T-helper 22 cell (primary cell): Measurements from ENCODE around the gene HRK.

Source experiments
- DNase-seq: peaks from one replicate; pipeline ENCODE4 v3.0.0-alpha.2; 2020; ENCODE audit warnings: low read depth

HRK gene

GRCh38 chr12:116881325-116881876, at the start of gene HRK:
Gene HRK, minus strand, starts transcription at chr12:116881441. Its CDS starts 134 bp downstream, at chr12:116881307.
- no peak for DNase-seq

DNA sequence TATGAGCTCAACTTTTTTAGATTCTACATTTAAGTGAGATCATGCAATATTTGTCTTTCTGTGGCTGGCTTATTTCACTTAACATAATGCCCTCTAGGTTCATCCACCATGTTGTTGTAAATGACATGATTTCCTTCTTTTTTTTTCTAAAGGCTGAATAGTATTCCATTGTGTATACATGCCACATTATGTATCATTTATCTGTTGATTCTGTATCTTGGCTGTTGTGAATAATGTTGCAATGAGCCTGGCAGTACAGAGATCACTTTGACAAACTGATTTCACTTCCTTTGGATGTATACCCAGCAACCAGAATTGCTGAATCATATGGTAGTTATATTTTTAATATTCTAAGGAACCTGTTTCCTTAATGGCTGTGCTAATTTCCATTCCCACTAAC, 48.6 kb upstream of the HRK start:
- DNase-seq = no peak

GRCh38 chr12:116928504-116928903, 47.3 kb upstream of the HRK start:
- no peak for DNase-seq

DNA sequence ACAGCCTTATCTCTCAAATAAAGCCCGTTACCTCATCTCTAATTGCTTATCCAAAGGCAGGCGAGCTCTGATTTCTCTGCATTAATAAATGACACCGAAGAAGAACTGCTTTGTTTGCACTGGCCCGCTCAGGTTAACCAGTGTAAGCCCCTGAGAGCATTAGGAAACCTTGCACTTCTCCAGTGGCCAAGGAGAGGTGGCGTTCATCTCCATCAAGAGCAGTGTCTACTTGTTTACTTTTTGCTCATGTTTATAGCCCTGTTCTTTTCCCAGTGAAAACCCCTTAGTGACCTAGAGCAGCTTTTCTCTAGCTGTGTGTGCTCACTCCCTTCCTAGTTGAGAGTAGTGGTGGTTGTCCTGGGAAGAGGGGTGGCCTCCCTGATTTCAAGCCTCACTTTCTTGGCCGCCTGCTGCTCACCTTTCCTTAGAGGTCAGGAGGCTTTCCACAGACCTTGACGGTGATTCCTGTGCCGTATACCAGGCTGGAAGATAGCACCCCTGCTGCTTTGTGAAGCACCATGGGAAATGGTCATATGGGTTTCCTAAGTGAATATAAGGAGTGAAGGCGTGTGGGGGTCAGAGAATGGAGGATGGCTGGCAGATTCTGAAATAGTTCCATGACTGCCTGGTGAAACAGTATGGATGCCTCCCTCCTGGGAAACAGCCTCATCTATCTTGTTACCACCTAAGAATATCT, 46.2 kb upstream of the HRK start:
- no peak for DNase-seq

DNA sequence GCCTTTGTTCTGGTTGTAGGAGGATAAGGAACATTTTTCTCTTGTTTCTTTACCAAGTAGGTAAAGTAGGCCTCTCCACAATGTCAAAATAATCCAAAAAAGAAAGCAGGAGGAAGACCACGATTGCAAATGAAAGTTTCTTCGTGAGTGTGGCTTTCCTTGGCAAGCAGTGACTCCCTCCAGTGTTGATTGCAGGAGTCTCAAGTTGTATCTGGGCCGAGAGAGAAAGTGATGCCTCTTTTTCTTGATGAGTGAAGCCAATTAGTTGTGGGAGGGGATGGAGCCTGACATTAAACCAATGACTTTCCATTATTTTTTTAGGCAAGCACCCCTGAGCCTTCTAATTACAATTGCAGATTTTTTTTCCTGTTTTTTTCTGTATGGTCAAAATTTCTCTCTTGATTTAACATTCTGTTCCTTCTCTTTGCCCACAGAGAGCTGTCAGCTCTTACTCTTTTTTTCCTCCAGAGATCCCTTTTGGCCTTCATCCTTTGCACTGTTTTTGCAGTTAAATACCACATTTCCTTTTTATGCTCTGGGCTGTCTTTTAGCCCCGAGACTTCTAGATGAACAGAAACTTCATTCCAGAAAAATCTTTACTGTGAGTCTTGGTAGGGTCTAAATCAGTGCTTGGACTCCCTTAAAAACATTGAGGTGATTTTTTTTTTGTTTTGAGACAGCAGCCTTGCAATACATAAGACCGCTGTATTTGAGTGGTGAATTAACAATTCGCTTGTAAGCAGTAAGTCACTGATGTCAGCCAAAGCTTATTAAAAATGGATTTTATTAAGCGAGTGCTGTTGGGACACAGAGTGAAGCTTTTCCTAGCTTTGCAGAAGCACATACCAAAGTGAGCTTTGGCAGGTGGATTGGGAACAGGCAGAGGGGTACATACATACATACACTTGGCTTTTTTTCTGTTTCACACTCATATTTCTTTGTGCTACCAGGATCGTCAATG, 45.3 kb upstream of the HRK start:
- no peak for DNase-seq

GRCh38 chr12:116924558-116925453, 43.6 kb upstream of the HRK start:
- DNase-seq = peak; percentile 53

DNA sequence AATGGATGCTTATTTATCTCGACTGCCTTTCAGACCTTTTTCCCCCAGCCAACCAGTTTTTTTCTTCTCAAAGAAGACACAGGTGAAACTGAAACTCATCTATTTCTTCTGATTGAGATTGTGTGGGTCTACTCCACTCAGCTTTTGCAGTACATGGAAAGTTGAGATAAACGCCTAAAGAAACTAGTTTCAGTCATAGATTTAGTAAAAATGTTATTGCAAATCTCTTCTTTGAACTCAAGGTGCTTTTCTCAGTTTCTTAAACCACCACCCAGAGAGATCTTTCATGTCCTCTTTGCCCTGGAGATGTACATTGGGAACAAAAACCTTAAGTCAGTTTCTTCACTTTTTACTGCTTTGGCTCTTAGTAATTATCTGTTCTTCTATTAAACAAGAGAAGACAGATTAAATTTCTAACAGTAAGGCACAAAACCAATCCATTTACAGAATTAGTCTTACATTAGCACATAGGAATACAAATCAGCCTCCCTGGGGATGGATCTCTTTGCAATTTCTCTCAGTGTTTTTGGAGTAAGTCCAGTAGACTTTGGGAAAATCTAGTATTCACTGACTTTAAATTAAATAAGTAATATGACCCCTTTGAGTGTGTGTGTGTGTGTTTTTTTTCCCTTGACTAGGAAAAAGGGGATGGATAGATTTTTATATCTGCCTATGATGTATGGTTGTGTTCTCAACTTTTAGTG, 41.1 kb upstream of the HRK start:
- no peak for DNase-seq

GRCh38 chr12:116920939-116921338, 39.7 kb upstream of the HRK start:
- DNase-seq = no peak

- no peak for DNase-seq
Measured at GRCh38 chr12:116919706-116920485, 38.7 kb upstream of the HRK start.

DNA sequence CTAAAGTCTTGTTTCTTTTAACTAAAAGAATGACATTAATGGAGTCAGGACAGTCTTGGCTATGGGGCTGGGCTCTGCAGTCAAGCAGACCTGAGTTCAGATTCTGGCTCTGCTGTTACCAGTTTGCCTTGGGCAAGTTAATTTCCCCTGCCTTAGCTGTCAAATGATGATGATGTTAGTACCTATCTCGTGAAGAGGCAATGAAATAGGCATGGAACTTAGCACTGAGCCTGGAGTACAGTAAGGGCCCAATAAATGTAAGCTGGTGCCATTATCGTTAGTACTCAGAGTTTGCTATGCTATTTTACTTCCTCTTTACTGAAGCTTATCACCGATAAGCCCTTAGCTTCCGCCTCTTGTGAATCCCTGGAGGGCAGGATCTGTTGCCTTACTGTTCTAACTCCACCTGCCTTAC, 38.0 kb upstream of the HRK start:
- DNase-seq = no peak

DNA sequence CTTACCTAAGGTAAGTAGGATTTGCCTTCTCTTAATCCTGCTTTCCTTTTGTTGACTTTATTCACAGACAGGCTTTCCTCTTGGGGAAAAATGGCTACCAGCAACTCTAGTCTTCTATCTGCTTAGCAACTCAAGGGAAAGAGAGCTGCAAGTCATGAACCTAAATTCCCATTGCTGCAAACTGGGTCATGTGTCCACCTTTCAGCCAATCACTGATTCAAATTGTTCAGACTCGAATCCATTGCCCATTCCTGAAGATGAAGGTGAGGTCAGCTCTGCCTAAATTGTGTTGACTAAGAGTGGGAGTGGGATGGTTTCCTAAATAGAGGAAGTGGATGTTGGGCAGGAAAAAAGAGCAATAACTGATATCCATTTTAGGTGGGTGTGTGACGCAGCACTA, 37.2 kb upstream of the HRK start:
- DNase-seq = no peak

DNA sequence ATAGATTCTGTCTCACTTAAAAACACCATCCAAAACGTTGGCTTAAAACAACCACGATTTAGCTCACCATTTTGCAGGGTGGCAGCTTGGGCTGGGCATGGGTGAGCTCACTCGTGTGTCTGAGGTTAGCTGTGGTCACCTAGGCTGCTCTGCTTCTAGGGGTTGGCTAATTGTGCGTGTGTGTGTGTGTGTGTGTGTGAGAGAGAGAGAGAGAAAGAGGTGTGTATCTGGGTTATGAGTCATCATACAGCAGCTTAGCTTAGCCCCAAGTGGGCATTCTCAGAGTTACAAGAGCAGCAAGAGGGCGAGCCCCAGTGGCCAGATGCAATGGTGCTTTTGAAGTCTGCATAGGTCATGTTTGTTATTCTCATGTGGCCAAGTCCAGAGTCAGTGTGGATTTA, 35.5 kb upstream of the HRK start:
- DNase-seq = peak; percentile 7

DNA sequence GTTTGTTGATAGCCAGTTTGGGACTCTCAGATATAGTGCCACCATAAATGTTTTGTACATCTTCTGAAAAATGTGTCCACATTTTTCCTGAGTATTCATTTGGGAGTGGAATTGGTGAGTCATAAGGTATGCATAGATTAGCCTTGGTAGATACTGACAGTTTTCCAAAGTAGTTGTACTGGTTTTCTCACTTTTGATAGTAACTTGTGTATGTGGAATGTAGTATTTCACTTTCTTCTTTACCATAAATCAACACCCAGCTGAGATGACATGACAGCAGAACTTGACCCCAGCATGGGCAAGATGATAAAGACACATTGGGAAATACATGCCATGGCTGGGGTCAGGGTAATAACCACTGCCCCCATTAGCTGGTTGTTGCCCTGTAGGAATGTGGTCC, 34.9 kb upstream of the HRK start:
- DNase-seq = no peak

DNA sequence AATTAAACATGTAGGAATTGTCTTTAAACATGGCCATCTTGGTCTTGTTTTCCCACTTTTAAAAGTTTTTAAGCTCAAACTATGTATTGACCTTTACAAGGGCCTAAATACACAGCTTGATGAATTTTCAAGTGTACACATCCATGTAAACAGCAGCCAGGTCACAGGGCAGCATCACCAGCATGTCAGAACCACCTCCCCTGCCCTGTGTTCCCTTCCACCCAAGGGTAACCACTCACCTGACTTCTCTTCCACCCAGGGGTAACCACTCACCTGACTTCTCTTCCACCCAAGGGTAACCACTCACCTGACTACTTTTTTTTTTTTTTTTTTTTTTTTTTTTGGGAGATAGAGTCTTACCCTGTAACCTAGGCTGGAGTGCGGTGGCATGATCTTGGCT, 34.1 kb upstream of the HRK start:
- DNase-seq = no peak

DNA sequence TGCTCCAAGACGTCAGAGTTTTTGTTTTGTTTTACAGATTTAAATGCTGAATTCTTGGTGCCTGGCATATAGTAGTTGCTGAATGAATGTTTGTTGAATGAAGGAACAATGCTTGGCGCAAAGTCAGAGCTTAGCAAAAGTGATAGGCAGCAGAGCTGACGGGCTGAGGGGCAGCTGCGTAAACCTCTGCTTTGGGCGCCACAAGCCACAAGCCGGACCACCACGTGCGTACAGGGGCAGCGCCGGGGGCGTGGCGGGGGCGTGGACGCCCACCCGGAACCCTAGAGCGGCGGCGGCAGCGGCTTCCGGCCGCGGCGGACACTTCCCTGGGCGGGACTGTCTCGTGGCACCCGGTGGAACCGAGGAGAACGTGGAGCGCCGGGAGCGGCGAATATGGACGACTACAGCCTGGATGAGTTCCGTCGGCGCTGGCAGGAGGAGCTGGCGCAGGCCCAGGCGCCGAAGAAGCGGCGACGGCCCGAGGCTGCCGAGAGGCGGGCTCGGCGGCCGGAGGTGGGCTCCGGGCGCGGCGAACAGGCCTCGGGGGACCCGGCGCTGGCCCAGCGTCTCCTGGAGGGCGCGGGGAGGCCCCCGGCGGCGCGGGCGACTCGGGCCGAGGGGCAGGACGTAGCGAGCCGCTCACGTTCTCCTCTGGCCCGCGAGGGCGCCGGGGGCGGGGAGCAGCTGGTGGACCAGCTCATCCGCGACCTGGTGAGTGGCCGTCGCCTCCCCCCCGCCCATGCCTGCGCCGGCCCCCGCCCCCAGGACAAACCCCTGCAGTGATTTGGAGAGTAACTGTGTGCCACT, 29.6 kb upstream of the HRK start, which contains the start of gene FBXW8:
FBXW8 (plus strand) TSS at position 306 of the 807 bp plus-strand sequence; CDS start at position 394, 88 bp downstream.
- peak; percentile 12 for DNase-seq

- DNase-seq = no peak
Measured at GRCh38 chr12:116910280-116910644, 29.0 kb upstream of the HRK start.

DNA sequence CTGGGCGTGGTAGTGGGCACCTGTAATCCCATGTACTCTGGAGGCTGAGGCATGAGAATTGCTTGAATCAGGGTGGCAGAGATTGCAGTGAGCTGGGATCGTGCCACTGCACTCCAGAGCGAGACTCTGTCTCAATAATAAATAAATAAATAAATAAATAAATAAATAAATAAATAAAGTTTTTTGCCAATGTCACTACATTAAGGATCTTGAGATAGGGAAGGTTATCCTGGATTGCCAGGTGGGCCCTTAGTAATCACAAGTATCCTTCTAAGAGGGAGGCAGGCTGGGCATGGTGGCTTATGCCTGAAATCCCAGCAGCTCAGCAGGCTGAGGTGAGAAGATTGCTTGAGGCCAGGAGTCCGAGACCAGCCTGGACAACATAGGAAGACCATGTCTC, 25.0 kb upstream of the HRK start:
- no peak for DNase-seq

- no peak for DNase-seq
Measured at GRCh38 chr12:116903818-116904217, 22.6 kb upstream of the HRK start.

DNA sequence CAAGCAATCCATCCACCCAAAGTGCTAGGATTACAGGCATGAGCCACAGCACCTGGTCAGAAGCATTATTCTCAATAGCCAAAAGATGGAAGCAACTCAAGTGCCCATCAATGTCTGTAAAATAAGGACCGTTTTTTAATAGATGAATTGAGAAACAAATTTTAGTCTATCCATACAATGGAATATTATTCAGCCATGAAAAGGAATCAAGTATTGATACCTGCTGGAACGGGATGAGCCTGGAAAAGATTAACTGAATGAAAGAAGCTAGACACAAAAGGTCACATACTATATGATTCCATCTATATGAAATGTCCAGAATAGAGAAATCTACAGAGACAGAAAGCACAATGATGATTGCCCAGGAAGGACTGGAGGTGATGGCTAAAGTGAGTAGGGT, 20.4 kb upstream of the HRK start:
- no peak for DNase-seq

GRCh38 chr12:116898669-116899068, 17.4 kb upstream of the HRK start:
- DNase-seq = no peak
